ENCODE data around the gene USP48.

Gene USP48

DNA sequence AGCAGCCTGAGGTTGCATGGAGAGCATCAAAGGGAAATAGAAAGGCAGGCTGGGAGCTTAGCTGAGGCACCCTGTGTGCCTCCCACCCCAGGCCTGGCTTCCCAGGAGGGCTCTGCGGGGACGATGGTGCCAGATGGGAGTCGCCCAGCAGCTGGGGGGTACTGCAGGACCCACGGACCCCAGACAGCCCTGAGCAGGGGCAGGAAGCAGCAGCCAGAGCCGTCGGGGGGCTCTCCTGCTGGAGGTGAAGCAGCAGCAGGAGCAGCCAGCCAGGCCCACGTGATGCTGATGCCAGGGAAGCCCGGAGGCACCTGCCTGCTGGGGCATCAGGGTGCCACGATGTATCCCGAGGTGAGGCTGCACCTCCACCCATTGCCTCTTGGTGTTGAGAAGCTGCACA is 134.2 kb downstream of the USP48 start:
- TF ChIP-seq CTCF (IDR thresholded peaks at IDR 0.05; ENCODE audit: low read depth, low read length) = no peak
- no peak overlapping the region for H3K27ac ChIP-seq
- H3K27me3 ChIP-seq (ENCODE audit: insufficient read depth, low read depth, severe bottlenecking) = no peaks in the 10 kb centered on the region
- H3K36me3 ChIP-seq = peaks cover 6% of the 10 kb centered on the region
- DNase-seq = no peak
- H3K9me3 ChIP-seq (ENCODE audit: severe bottlenecking) = no peaks in the 10 kb centered on the region
- no peak overlapping the region for H3K4me3 ChIP-seq (ENCODE audit: low read depth, low read length)

GRCh38 chr1:21648352-21648730 is 134.6 kb downstream of the USP48 start:
- Histone ChIP-seq H3K9me3 (ENCODE audit: severe bottlenecking) (no peaks in the 10 kb centered on the region), H3K4me3 (ENCODE audit: low read depth, low read length) (no peak overlapping the region), H3K36me3 (peaks cover 6% of the 10 kb centered on the region), H3K27me3 (ENCODE audit: insufficient read depth, low read depth, severe bottlenecking) (no peaks in the 10 kb centered on the region), H3K27ac (no peak overlapping the region)
- no peak for DNase-seq
- no peak for TF ChIP-seq CTCF (IDR thresholded peaks at IDR 0.05; ENCODE audit: low read depth, low read length)

DNA sequence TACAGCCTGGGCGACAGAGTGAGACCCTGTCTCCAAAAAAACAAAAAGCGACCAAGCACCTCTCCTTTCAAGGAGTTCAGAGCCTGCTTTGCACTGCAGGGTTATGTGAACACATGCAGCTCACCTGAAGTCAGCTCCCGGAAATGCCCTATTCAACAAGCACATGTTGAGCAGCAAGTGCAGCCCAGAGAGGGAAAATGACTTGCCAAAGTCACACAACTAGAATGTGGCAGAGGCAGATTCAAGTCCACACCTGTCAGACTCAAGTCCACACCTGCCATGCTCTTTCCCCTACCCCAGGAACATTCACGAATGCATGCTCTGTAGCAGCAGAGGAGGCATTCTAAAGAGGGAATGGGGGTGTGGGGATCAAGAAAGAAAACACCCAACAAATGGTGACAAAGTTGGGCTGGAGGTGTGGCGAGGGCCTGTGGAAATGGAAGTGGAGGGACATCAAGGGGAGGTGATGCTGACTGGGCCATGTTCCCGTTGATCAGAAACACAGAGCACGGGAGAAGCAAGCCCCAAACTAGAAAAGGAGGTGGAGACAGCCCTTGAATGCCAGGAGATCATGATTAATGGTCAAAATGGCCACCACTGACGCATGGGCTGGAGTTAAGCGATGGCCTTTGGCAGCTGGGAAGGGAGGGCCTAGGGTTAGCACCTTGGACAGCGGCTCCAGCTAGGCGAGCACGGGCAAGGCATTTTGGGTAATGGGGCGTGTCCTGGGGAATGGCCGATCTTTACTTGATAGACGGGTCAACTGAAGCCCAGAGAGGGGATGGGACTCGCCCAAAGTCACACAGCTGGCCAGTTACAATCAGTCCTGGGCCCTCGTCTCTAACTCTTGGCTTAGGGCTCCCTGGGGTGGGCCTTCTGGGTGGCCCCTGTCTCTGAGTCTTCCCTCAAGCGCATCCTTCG is 135.3 kb downstream of the USP48 start:
- Histone ChIP-seq H3K4me3 (ENCODE audit: low read depth, low read length) (no peak overlapping the region), H3K27ac (no peak overlapping the region), H3K36me3 (peaks cover 6% of the 10 kb centered on the region), H3K9me3 (ENCODE audit: severe bottlenecking) (no peaks in the 10 kb centered on the region), H3K27me3 (ENCODE audit: insufficient read depth, low read depth, severe bottlenecking) (no peaks in the 10 kb centered on the region)
- no peak for TF ChIP-seq CTCF (IDR thresholded peaks at IDR 0.05; ENCODE audit: low read depth, low read length)
- DNase-seq = no peak

- H3K4me3 ChIP-seq (ENCODE audit: low read depth, low read length) = no peak overlapping the region
- peaks cover 6% of the 10 kb centered on the region for H3K36me3 ChIP-seq
- no peak for DNase-seq
- H3K27me3 ChIP-seq (ENCODE audit: insufficient read depth, low read depth, severe bottlenecking) = no peaks in the 10 kb centered on the region
- no peak overlapping the region for H3K27ac ChIP-seq
- no peaks in the 10 kb centered on the region for H3K9me3 ChIP-seq (ENCODE audit: severe bottlenecking)
- TF ChIP-seq CTCF (IDR thresholded peaks at IDR 0.05; ENCODE audit: low read depth, low read length) = no peak
Observed at GRCh38 chr1:21645550-21645949, 137.4 kb downstream of the USP48 start.

- peaks cover 6% of the 10 kb centered on the region for H3K36me3 ChIP-seq
- no peaks in the 10 kb centered on the region for H3K27me3 ChIP-seq (ENCODE audit: insufficient read depth, low read depth, severe bottlenecking)
- no peaks in the 10 kb centered on the region for H3K9me3 ChIP-seq (ENCODE audit: severe bottlenecking)
- DNase-seq = no peak
- no peak overlapping the region for H3K27ac ChIP-seq
- H3K4me3 ChIP-seq (ENCODE audit: low read depth, low read length) = no peak overlapping the region
- no peak for TF ChIP-seq CTCF (IDR thresholded peaks at IDR 0.05; ENCODE audit: low read depth, low read length)
Observed at GRCh38 chr1:21644906-21645305, 138.0 kb downstream of the USP48 start.

GRCh38 chr1:21644348-21644747 is 138.6 kb downstream of the USP48 start:
- TF ChIP-seq CTCF (IDR thresholded peaks at IDR 0.05; ENCODE audit: low read depth, low read length) = no peak
- Histone ChIP-seq H3K27ac (no peak overlapping the region), H3K4me3 (ENCODE audit: low read depth, low read length) (no peak overlapping the region), H3K36me3 (peaks cover 6% of the 10 kb centered on the region), H3K9me3 (ENCODE audit: severe bottlenecking) (no peaks in the 10 kb centered on the region), H3K27me3 (ENCODE audit: insufficient read depth, low read depth, severe bottlenecking) (no peaks in the 10 kb centered on the region)
- no peak for DNase-seq
